ENCODE data around the gene ATP5PB. TPM values are rescaled to one million over a fixed set of nuclear protein-coding genes. Genes with fewer than 3 reads are reported as not detected.

The ATP5PB gene
- total RNA-seq, 4 donors from 2014 or later, result 91.2 to 176 (median 103) TPM

DNA sequence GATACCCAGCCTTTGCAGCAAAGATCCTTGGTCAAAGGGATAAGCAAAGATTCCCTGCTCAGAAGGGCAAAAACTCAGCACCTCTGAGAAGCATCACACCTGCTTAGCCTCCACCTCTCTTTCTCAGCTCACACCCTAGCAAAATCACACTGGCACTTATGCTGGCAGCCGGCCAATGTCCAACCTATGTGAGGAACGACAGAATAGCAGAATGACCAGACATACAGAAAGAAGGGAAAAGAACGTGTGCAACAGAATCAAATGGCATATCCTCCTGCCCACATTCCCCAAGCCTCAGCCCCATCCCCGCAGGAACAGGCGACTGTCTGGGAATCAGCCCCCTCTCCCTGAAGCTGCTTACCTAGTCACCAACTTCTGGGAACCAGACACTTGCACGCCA, 54.8 kb downstream of the ATP5PB start:
- peak overlapping the region in 1 of 4 donors; percentile 97 for H3K27ac ChIP-seq
- DNase-seq (ENCODE audit: low spot score in 2 of 2), result no peak
- no peaks in the 10 kb centered on the region for H3K27me3 ChIP-seq
- no peak overlapping the region for H3K4me3 ChIP-seq
- peaks cover 0 to 34% (median 27%) of the 10 kb centered on the region in 4 donors for H3K4me1 ChIP-seq
- no peaks in the 10 kb centered on the region for H3K36me3 ChIP-seq
- H3K9me3 ChIP-seq, result no peaks in the 10 kb centered on the region
- WGBS, 2 donors, result 78 to 81% methylated on average over 6 of the region's 6 CpGs
- TF ChIP-seq EP300 (IDR thresholded peaks at IDR 0.05) (no peak), POLR2A (IDR thresholded peaks at IDR 0.05) (no peak)
- TF ChIP-seq, protein P1, sequence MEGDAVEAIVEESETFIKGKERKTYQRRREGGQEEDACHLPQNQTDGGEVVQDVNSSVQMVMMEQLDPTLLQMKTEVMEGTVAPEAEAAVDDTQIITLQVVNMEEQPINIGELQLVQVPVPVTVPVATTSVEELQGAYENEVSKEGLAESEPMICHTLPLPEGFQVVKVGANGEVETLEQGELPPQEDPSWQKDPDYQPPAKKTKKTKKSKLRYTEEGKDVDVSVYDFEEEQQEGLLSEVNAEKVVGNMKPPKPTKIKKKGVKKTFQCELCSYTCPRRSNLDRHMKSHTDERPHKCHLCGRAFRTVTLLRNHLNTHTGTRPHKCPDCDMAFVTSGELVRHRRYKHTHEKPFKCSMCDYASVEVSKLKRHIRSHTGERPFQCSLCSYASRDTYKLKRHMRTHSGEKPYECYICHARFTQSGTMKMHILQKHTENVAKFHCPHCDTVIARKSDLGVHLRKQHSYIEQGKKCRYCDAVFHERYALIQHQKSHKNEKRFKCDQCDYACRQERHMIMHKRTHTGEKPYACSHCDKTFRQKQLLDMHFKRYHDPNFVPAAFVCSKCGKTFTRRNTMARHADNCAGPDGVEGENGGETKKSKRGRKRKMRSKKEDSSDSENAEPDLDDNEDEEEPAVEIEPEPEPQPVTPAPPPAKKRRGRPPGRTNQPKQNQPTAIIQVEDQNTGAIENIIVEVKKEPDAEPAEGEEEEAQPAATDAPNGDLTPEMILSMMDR (IDR thresholded peaks at IDR 0.05), result no peak

DNA sequence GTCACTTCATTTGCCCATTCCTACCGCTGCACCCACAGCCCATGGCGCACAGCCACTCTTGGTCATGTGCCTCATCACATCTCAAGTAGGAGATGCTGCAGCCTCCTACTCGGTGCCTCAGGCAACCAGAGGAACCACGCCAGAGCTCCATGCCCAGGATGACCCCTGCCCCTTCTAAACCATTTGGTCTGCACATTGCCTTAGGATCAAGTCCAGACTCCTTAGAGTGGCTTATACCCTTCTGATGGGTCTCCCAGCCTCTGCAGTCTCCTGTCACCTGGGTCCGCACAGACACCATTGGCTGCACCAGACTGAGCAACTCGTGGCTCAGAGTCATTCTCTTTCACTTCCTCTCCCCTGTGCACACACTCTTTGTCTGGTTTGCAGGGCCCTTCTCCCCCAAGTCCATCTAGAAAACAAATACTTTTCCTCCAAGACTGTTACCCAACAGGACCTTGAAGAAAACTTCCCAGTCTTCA, 56.4 kb downstream of the ATP5PB start:
- WGBS, 2 donors, result 66 to 78% methylated on average over 6 of the region's 6 CpGs
- peaks cover 0 to 50% (median 40%) of the 10 kb centered on the region in 4 donors for H3K4me1 ChIP-seq
- no peaks in the 10 kb centered on the region for H3K27me3 ChIP-seq
- H3K36me3 ChIP-seq, result no peaks in the 10 kb centered on the region
- no peaks in the 10 kb centered on the region for H3K9me3 ChIP-seq
- TF ChIP-seq POLR2A (IDR thresholded peaks at IDR 0.05) (no peak), EP300 (IDR thresholded peaks at IDR 0.05) (peak in 1 of 2 donors; percentile 53)
- H3K4me3 ChIP-seq, result no peak overlapping the region
- peak overlapping the region in 3 of 4 donors; percentile 70 to 97 (median 92) for H3K27ac ChIP-seq
- no peak for DNase-seq (ENCODE audit: low spot score in 2 of 2)

DNA sequence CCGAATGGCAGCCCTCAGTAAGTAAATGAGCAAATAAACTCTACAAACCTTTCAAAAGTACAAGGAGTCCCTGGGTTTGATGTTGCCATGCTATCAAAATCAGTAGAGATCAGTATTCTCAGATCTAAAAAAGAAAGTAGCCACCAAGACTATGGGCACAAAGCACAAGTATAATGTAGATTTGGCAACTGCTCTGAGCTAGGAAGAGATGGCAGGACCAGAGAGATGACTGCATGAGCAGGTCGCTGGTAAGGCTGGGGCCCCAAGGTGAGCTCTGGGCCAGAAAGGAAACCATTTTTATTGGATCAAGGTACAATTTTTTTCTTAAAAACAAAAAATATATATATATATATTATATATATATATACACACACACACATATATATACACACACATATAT, 57.3 kb downstream of the ATP5PB start:
- no peak for TF ChIP-seq EP300 (IDR thresholded peaks at IDR 0.05)
- TF ChIP-seq, protein P1 (IDR thresholded peaks at IDR 0.05), result no peak
- TF ChIP-seq POLR2A (IDR thresholded peaks at IDR 0.05), result no peak
- H3K36me3 ChIP-seq, result no peaks in the 10 kb centered on the region
- WGBS, 2 donors, result 41 to 43% methylated on average over 2 of the region's 2 CpGs
- no peaks in the 10 kb centered on the region for H3K9me3 ChIP-seq
- no peak overlapping the region for H3K4me3 ChIP-seq
- H3K27ac ChIP-seq, result peak overlapping the region; percentile 13 to 97 (median 81)
- no peak for DNase-seq (ENCODE audit: low spot score in 2 of 2)
- peaks cover 0 to 59% (median 44%) of the 10 kb centered on the region in 4 donors for H3K4me1 ChIP-seq
- no peaks in the 10 kb centered on the region for H3K27me3 ChIP-seq

DNA sequence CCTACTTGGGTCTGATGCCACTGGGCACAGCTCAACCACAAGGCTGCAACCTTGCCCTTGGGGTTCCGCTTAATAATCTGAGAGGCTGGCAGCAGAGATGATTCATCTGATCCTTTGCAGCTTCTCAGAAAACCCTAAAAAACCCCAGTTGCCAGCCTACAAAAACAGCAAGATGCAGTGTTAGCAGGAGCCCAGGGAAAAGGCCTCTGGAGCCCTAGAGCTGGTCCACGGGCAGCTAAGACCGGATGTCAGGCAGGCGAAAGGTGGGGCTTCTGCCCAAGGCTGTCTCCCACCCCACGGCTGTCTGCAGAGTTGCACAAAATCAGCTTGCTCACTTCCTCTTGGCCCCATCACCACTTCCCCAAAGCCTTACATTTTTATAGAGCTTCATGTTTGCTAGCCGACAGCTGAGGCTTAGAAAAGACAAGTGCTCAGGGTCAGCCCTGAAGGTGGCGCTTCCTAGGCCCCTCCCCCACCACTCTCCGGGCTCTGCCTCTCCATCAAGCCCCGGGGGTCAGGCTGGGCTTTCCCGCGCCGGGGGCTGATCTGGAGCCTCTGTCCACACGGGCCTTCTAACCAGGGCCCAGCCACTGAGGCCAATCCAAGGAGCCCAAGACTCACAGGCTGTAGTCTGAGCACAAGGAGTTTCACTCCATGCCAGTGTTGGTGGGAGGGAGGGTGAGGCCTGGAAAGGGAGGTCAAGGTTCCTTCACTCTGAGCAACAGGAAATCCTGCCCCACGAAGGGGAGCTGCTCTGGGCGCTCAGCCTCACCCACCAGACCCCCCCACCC, 58.3 kb downstream of the ATP5PB start:
- no peaks in the 10 kb centered on the region for H3K36me3 ChIP-seq
- peak in 1 of 2 donors; percentile 63 for DNase-seq (ENCODE audit: low spot score in 2 of 2)
- peaks cover 0 to 68% (median 49%) of the 10 kb centered on the region in 4 donors for H3K4me1 ChIP-seq
- H3K27me3 ChIP-seq, result no peaks in the 10 kb centered on the region
- peak overlapping the region; percentile 86 to 97 (median 91) for H3K27ac ChIP-seq
- TF ChIP-seq, protein P1 (IDR thresholded peaks at IDR 0.05), result no peak
- TF ChIP-seq POLR2A (IDR thresholded peaks at IDR 0.05) (peak; percentile 6 to 29), EP300 (IDR thresholded peaks at IDR 0.05) (peak in 1 of 2 donors; percentile 30)
- WGBS, 2 donors, result 2 to 4% methylated on average over 15 of the region's 15 CpGs
- no peaks in the 10 kb centered on the region for H3K9me3 ChIP-seq
- peak overlapping the region; percentile 23 to 41 (median 34) for H3K4me3 ChIP-seq

DNA sequence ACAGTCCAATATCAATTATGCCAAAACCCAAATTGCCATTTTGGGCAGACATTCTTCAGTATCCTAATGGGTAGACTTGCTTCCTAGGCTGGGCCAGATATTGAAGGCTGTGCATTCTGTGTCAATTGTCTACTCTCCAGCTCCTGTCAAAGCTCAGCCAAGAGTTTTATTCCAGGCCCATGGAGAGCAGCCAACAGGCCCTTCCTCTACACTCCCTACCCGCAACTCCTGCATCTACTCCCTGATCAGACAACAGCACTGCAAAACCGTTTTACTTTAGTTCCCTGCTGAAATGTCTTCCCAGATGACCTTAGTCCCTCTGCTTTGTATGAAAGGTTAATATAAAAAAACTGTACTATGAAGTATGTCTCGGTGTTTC, 60.7 kb downstream of the ATP5PB start:
- no peak for DNase-seq (ENCODE audit: low spot score in 2 of 2)
- TF ChIP-seq EP300 (IDR thresholded peaks at IDR 0.05), result no peak
- TF ChIP-seq POLR2A (IDR thresholded peaks at IDR 0.05), result no peak
- TF ChIP-seq, protein P1 (IDR thresholded peaks at IDR 0.05), result no peak
- Histone ChIP-seq H3K9me3 (no peaks in the 10 kb centered on the region), H3K4me3 (no peak overlapping the region), H3K4me1 (peaks cover 0 to 92% (median 59%) of the 10 kb centered on the region in 4 donors), H3K27me3 (no peaks in the 10 kb centered on the region), H3K36me3 (no peaks in the 10 kb centered on the region), H3K27ac (peak overlapping the region; percentile 12 to 97 (median 67))
- 15 to 32% methylated on average over 3 of the region's 3 CpGs for WGBS, 2 donors
